BE2C (cell line): ENCODE measurements around the gene DENND1A.
"Not testable (repeated sequence)": the region's sequence is repeated elsewhere in the genome, so short reads cannot be mapped to it uniquely, and the experiment has no call there.

Source experiments
- DNase-seq: peaks from one replicate; pipeline ENCODE4 v3.0.0-alpha.2; 2020
- H3K27me3 ChIP-seq: fragments of 250-450 bp; sonication (Bioruptor Pico); 2 replicates; pipeline ENCODE4 v1.5.1; 2020; ENCODE audit warnings: mild to moderate bottlenecking
- H3K36me3 ChIP-seq: fragments of 250-450 bp; sonication (Bioruptor Pico); 2 replicates; pipeline ENCODE4 v1.5.1; 2020; ENCODE audit warnings: mild to moderate bottlenecking
- H3K4me1 ChIP-seq: fragments of 250-450 bp; sonication (Bioruptor Pico); 2 replicates; pipeline ENCODE4 v1.5.1; 2020
- H3K4me3 ChIP-seq: 2 replicates; pipeline ENCODE4 v1.5.1; 2011; ENCODE audit warnings: low read depth, low read length
- H3K9me3 ChIP-seq: fragments of 250-450 bp; sonication (Bioruptor Pico); 2 replicates; pipeline ENCODE4 v1.5.1; 2020
- CTCF ChIP-seq: IDR thresholded peaks from 2 replicates; pipeline ENCODE4 v1.5.1; 2012; ENCODE audit warnings: mild to moderate bottlenecking, low read depth, low read length

Gene DENND1A

GRCh38 chr9:123816817-123817472, 113.0 kb downstream of the DENND1A start:
- Histone ChIP-seq H3K4me1 (no peaks in the 10 kb centered on the region; the same call in 1 of the 2 replicates), H3K27me3 (no peaks in the 10 kb centered on the region), H3K4me3 (no peak overlapping the region), H3K9me3 (no peaks in the 10 kb centered on the region), H3K36me3 (no peaks in the 10 kb centered on the region)
- DNase-seq, result no peak
- TF ChIP-seq CTCF, result no peak

- H3K27me3 ChIP-seq, H3K9me3 ChIP-seq, H3K4me3 ChIP-seq, DNase-seq, H3K36me3 ChIP-seq, H3K4me1 ChIP-seq: not testable (repeated sequence)
These were observed 114.1 kb downstream of the DENND1A start for GRCh38 chr9:123815856-123816255.

- no peaks in the 10 kb centered on the region for H3K9me3 ChIP-seq
- no peak for DNase-seq
- no peak for TF ChIP-seq CTCF
These were observed 115.4 kb downstream of the DENND1A start for GRCh38 chr9:123814496-123814895.

GRCh38 chr9:123812984-123813383, 116.9 kb downstream of the DENND1A start:
- Histone ChIP-seq H3K4me1 (no peaks in the 10 kb centered on the region; the same call in 1 of the 2 replicates), H3K4me3 (no peak overlapping the region), H3K9me3 (no peaks in the 10 kb centered on the region), H3K27me3 (no peaks in the 10 kb centered on the region), H3K36me3 (no peaks in the 10 kb centered on the region)
- no peak for DNase-seq
- no peak for TF ChIP-seq CTCF

More at GRCh38 chr9:123814496-123814895, 115.4 kb downstream of the DENND1A start:
- Histone ChIP-seq H3K27me3 (no peaks in the 10 kb centered on the region), H3K4me3 (no peak overlapping the region), H3K36me3 (no peaks in the 10 kb centered on the region), H3K4me1 (no peaks in the 10 kb centered on the region; the same call in 1 of the 2 replicates)

GRCh38 chr9:123807251-123807650, 122.7 kb downstream of the DENND1A start:
- Histone ChIP-seq H3K27me3 (no peaks in the 10 kb centered on the region), H3K4me1 (no peaks in the 10 kb centered on the region), H3K4me3 (no peak overlapping the region), H3K9me3 (no peaks in the 10 kb centered on the region), H3K36me3 (no peaks in the 10 kb centered on the region)
- no peak for DNase-seq
- TF ChIP-seq CTCF, result no peak

- Histone ChIP-seq H3K27me3 (no peaks in the 10 kb centered on the region), H3K4me3 (no peak overlapping the region), H3K4me1 (no peaks in the 10 kb centered on the region), H3K36me3 (no peaks in the 10 kb centered on the region), H3K9me3 (no peaks in the 10 kb centered on the region)
- TF ChIP-seq CTCF, result no peak
- DNase-seq, result no peak
These were observed 123.1 kb downstream of the DENND1A start for GRCh38 chr9:123806829-123807228.
